Vein endothelial cell (primary cell): Measurements from ENCODE around the gene TMUB2. TPM values are rescaled to one million over a fixed set of nuclear protein-coding genes. Genes with fewer than 3 reads are reported as not detected.

Experiments
- small RNA-seq: library from RNA; depleted of rRNA; stranded (forward); fragments of <200 nt; gene quantifications from one replicate; pipeline ENCODE3, GENCODE V24; 2012
- total RNA-seq: library from RNA; depleted of rRNA; stranded (reverse); fragments of >200 nt; gene quantifications from 2 replicates; pipeline ENCODE4 v1.2.3, GENCODE V29; 2012

The TMUB2 gene
- 28.8 and 29.4 TPM in 2 replicates for total RNA-seq

GRCh38 chr17:44186307-44187130, at the start of gene TMUB2:
TMUB2 (plus strand) TSS chr17:44186972; CDS start chr17:44187709, 737 bp downstream.

GRCh38 chr17:44170499-44171201, 16.1 kb upstream of the TMUB2 start, which contains the start of gene ASB16:
ASB16 (plus strand) TSS chr17:44170704; CDS start chr17:44170790, 86 bp downstream.

GRCh38 chr17:44199553-44200477, 13.0 kb downstream of the TMUB2 start, which contains the start of gene ATXN7L3:
ATXN7L3 (minus strand) TSS chr17:44199884; CDS start chr17:44198070, 1,814 bp downstream.

GRCh38 chr17:44219616-44220212, 32.9 kb downstream of the TMUB2 start, which contains the start of gene UBTF:
UBTF (minus strand) TSS chr17:44219675; CDS start chr17:44218229, 1,446 bp downstream.

Small RNA genes within 50 kb of the gene (small RNA-seq; reads per million reads assigned to genes)
- gene MIR6782 = not detected

Other genes starting within 250 kb of the TMUB2 start
- not detected in 2 replicates for gene PPY, start 244.5 kb upstream of the TMUB2 start, total RNA-seq
- gene PYY, start 233.0 kb upstream of the TMUB2 start, total RNA-seq = 0.33 TPM in 1 of 2 replicates, not detected in the other
- 6.9 and 11.7 TPM in 2 replicates for gene NAGS, start 182.3 kb upstream of the TMUB2 start, total RNA-seq
- gene TMEM101, start 172.0 kb upstream of the TMUB2 start, total RNA-seq = 33.1 and 50.0 TPM in 2 replicates
- gene LSM12, start 120.3 kb upstream of the TMUB2 start, total RNA-seq = 83.8 and 85.9 TPM in 2 replicates
- 32.7 and 34.8 TPM in 2 replicates for gene G6PC3, start 116.2 kb upstream of the TMUB2 start, total RNA-seq
- 25.4 and 44.1 TPM in 2 replicates for gene HDAC5, start 63.3 kb upstream of the TMUB2 start, total RNA-seq
- 2.3 and 4.2 TPM in 2 replicates for gene HROB, start 45.0 kb upstream of the TMUB2 start, total RNA-seq
- gene ASB16, start 16.3 kb upstream of the TMUB2 start, total RNA-seq = not detected in 2 replicates
- 53.0 and 55.2 TPM in 2 replicates for gene ATXN7L3, start 12.9 kb downstream of the TMUB2 start, total RNA-seq
- 56.8 and 59.8 TPM in 2 replicates for gene UBTF, start 32.7 kb downstream of the TMUB2 start, total RNA-seq
- not detected in 2 replicates for gene SLC4A1, start 81.2 kb downstream of the TMUB2 start, total RNA-seq
- gene RUNDC3A, start 121.6 kb downstream of the TMUB2 start, total RNA-seq = 0.33 TPM in 1 of 2 replicates, not detected in the other
- gene SLC25A39, start 137.9 kb downstream of the TMUB2 start, total RNA-seq = 93.7 and 115 TPM in 2 replicates
- gene GRN, start 158.3 kb downstream of the TMUB2 start, total RNA-seq = 303 and 500 TPM in 2 replicates
- gene FAM171A2, start 176.9 kb downstream of the TMUB2 start, total RNA-seq = 8.4 and 14.4 TPM in 2 replicates
- gene ITGA2B, start 202.7 kb downstream of the TMUB2 start, total RNA-seq = 0.19 and 0.33 TPM in 2 replicates